RKO (cell line): ENCODE measurements around the gene ACBD4.

ENCODE experiments used
- DNase-seq: peaks from one replicate; pipeline ENCODE4 v3.0.0-alpha.2; 2016; ENCODE audit warnings: low spot score

Gene ACBD4

DNA sequence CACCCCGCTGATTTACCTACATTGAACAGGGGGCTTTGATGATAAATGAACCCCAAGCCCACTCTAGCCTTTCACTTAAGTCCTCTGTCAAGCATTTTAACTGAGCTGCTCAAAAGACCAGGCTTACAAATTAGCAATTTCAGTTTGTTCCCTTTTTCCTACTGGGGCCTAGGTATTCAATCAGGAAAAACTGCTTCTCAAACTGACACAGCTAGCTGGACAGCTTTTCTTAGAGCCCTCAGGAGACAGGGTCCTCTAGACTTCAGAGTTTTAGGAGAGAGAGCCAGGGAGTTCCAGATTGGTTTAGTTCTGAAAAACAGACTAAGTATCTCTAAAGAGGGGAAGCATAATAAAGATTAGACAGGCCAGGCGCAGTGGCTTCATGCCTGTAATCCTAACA lies 20.0 kb downstream of the ACBD4 start:
- DNase-seq = no peak

DNA sequence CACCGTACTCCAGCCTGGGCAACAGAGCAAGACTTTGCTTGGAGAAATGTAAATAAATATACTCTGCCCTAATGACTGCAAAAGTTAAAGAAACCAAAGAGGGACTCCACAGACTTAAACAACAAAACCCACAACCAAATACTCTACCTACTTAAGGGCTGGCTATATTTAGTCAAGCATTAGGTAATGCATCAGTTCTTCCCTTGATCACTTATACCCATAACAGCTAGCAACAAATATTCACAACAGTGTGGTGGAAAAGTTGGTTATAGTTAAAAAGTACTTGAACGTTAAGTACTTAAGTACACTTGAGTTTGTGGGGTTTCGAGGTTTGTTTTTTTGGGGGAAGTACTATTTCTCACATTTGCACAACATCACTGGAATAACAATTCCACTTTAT lies 20.8 kb downstream of the ACBD4 start:
- no peak for DNase-seq

DNA sequence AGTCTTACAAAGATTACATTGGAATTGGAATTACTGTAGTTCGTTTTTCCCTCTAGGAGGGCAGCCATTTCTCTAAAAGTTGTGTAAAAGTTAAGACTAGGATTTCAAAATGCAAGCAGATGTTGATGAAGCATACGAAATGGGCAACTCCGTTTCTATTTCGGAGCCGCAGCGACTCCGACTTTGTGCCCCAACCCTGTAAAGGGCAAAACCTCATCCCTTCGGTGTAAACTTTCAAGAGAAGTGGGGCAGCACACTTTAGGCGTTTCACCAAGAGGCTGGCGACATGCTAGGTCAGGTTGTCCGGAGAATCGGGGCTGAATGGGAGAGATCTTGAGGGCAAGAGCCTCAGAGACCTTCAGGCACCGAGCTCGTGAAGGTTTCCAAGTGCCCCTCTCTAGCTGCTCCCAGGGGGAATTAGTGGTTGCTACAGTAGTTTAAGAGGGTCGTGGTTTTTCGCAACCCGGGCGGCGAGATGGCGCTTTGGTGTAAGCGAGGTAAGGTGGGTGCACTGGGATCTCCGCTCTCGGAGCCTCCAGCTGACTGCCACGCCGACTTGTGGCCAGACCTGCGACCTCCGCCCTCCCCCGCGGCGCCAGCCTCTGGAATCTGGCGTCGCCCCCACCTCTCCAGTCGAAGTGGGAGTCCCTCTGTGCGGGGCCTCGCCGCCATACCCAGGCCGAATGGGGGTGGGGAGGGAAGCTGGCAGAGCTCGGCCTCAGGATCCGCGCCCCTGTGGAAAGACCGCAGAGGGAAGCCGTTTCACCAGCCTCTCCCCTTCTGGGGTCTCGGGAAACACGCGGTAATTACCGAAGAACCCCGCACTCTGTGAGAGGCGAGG lies 25.2 kb downstream of the ACBD4 start:
- DNase-seq = peak; percentile 62

DNA sequence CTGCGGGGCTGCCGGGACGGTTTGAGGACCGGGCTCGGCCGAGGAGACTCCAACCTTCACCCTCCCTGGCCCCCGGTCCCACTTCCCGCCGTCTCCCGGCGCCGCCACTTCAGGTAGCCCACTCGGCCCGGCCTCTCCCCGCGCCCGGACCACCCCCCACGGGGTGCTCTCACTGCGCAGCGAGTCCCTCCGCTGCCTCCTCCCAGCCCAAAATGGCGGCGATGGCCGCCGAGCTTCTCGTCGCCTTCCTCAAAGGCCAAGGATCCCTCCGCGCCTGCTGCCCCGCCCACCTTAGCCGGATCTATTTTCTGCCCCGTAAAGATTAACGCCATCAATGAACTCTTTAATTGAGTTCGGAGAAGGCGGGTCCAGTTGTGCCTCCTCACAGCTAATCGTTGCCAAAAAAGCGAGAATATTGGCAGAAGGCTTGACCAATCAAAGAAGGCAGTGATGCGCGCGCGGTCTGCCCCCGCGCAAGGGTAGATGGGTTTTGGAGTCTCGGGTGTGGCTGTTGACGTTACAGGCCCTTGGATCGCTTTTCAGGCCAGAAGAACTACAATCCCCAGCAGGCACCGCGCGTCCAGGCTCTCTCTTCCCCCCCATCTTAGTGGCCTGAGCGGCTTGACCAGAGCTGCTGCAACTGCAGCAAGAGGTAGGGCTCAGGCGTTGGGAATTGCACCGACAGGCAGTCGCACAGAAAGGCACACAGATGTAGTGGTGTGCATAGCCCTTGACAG lies 26.0 kb downstream of the ACBD4 start, which contains the start of gene HEXIM2:
Gene HEXIM2, plus strand, starts transcription at position 588 of the 737 bp plus-strand sequence. CDS start 919 bp downstream, outside the sequence.
- DNase-seq = peak; percentile 99

DNA sequence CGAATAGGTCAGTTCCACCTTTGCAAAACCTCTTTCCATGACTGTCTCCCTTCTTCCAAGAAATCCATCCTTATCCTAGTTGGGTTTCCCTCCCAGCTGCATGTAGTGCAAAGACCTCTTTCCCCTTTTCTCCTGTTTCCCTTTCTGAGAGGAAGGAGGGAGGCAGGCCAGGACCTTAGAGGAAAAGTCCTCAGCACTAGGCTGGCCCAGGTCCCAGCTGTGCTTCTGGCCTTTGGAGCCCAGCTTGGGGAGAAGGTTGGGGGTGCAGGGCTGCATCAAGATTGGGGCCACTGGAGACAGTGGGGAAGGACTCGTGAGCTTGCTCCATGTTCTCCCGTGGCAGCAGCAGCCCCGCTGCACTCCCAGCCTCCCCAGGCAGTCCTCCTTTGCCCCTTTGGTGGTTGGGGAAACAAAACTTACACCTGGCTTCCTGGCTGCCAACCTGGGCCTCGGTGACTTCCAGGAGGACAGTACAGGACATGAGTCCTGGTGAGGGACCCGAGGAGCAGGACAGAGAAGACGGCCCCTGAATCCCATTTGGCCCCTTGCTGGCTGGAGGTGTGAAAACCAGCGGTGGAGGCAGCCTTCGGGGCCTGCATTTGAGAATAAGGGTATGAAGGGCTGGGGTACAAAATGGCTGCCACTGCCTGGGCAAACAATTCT lies 26.7 kb downstream of the ACBD4 start:
- DNase-seq = no peak

DNA sequence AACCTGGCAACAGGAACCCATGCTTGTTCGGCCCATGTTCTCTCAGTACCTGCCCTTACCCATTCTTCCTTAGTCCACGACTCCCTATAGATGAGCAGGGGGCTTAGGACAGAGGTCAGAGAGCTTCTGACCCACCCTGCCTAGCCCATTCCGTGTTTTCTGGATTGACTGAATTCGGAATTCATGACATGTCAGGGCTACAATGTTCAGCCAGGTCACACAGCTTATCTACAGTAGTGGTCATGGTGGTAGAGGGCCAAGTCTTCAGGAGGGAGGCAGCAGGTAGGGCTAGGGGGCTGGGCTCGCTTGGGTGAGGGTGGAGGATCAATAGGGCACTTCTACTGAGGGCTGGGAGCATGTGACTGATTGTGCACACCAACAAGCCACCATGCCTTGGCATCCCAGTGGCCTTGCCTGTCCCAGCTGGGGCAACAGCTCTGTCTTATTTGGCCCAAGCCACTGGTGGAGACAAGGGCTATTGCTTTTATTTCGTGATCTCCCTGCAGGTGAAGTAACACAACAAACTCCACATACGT lies 29.3 kb downstream of the ACBD4 start:
- no peak for DNase-seq

DNA sequence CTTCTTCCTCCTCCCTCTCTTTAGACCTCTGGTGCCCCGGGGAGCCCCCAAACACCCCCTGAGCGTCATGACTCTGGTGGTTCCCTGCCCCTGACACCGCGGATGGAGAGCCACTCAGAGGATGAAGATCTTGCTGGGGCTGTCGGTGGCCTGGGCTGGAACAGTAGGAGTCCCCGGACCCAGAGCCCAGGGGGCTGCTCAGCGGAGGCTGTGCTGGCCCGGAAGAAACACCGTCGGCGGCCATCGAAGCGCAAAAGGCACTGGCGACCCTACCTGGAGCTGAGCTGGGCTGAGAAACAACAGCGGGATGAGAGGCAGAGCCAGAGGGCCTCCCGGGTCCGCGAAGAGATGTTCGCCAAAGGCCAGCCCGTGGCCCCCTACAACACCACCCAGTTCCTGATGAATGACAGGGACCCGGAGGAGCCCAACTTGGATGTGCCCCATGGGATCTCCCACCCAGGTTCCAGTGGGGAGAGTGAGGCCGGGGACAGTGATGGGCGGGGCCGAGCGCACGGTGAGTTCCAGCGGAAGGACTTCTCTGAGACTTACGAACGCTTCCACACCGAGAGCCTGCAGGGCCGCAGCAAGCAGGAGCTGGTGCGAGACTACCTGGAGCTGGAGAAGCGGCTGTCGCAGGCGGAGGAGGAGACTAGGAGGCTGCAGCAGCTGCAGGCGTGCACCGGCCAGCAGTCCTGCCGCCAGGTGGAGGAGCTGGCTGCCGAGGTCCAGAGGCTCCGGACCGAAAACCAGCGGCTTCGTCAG lies 33.7 kb downstream of the ACBD4 start:
- no peak for DNase-seq

DNA sequence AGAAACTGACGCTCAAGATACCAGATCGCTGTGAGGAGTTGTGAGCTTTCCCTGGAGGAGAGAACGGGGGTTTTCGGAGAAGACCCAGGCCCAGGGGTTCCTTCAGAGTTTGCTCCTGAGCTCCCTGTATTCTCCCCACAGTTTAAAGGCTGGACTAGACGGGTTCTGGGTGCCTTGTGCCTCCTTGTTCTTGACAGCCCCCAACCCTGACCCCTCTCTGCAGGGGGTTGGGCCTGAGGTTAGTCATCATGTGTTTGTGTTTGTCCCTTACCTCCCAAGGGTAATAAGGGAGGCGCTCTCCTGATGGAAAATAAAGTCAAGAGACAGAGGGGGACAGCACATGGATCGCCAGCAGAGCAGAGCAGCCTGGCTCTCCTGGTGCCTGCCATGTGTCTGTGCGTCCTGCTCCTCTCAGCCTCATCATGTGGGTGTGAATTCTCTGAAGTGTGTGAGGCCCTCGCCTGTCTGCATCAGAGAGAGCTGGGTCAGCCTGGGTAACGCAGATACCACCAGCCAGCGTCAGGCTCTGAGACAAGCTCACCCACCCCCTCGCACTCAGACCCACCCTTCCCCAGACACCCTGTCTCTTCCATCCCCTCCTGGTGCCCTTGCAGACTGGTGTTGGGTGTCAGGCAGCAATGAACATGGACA lies 34.9 kb downstream of the ACBD4 start:
- DNase-seq = no peak

DNA sequence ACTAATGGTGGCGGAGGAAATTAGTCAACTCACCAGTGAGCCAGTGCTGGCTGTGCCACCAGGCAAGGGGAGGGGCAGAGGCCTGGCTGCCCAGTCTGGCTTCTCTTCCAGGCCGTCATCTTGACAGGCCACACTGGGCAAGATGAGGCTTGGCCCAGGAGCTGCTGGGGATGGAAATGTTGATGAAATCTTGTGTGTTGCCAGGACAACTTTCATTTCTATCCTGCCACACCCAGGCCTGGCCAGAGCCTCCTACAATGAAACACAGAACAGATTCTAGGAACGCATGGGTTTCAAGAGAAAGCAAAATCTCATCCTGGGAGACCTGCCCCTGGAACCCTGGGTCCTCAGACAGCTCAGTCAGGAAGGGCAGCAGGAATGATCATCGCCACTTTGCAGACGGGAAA lies 35.4 kb downstream of the ACBD4 start:
- DNase-seq = no peak

DNA sequence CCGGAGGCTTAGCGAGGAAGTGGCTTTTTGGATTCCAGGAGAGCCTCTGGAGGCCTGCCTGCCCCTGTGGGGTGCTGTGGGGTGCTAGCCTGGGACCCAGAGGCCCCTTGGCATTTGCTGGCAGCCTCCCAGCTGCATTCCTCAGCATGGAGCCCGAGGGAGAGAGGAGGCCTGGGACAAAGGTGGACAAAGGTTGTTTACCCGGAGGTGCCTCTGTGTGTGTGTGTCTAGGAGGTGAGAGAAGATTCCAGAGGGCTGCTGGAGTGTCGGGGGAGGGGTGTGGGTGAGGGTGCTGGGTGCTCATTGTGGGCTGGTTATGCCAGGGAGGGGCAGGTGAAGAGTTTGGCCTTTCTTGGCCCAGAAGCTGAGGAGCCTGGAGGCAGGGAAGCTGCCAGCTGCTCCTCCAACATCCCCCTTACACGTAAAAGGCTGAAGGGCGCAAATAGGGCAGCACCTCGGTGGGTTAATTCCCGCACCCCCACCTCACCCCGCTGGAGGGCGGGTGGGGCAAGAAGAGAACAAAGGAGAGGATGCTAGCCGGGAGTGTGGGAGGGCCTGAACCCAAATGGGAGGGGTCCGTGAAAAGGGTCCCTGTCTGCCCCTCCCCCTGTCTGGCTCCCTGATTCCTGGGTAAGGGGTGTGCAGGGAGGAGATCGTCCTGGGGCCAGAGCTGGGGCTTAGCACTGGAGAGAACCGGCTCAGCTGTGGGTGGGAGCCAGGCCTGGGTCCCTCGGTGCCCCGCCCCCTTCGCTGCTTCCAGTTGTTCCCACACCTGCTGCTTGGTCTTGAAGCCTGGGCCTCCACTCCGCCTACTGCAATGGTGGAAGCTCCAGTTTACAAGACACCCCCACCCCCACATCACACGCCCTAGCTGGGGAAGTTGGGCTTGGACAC lies 36.1 kb downstream of the ACBD4 start:
- no peak for DNase-seq

DNA sequence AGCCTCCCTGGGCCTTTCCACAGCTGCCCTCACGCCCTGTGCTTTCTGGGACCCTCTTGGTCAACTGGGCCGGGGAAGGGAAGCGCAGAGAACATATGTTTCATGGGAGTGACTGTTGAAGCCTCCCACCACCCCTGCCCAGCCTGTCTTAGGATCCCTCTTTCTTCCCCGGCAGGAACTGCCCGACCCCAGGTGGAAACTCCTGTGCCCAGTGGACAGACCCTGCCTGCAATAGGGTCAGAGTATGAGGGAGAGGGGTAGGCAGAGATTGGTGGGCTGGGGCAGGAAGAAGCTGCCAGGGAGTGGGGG lies 36.7 kb downstream of the ACBD4 start:
- no peak for DNase-seq

DNA sequence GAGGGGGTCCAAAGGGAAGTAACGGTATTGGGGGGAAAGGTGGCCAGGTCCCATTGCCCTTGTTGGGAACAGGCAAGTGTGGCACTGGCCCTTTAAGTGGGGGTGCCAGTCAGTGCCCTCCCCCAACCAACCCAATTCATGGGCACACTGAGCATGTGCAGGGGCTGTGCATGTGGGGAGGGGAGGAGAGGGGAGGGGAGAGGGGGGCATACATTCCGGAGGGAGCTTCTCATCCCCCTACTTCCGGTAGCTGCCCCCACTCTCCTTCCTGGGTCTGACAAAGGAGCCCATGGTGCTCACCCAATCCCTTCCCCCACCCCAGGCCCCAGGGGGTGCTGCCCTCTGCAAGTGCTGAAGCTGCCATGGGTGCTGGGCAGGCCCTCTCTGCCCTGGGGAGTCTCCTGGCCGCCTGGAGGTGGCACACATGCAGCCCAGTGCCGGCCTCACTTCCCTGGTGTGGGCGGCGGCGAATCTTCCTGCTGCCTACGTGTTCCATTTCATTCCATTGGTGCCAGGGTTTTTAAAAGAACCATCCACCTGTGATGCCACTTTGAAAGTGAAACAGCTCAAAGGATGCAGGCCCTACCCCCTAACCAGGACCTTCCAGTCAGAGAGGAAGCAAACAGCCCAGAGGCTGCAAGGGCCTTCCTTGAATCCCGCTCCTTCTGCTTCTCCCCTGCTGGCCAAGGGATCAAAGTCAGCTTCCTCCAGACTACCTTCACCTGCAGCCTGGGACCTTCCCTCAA lies 37.2 kb downstream of the ACBD4 start:
- peak; percentile 88 for DNase-seq

DNA sequence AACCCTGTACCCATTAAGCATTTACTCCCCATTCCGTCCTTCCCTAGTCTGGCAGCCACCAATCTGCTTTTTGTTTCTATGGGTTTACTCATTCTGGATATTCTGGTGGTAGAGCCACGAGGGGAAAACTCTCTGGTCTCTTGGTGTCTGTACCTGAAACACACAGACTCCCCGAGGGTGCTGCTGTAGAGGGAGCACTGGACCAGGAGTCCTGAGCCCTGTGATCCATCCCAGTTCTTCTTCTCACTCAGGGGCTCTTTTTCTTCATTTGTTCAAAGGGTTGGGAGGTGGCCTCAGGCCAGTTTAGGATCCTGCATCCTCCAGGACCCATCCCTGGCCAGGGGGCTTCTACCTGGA lies 40.2 kb downstream of the ACBD4 start:
- no peak for DNase-seq

DNA sequence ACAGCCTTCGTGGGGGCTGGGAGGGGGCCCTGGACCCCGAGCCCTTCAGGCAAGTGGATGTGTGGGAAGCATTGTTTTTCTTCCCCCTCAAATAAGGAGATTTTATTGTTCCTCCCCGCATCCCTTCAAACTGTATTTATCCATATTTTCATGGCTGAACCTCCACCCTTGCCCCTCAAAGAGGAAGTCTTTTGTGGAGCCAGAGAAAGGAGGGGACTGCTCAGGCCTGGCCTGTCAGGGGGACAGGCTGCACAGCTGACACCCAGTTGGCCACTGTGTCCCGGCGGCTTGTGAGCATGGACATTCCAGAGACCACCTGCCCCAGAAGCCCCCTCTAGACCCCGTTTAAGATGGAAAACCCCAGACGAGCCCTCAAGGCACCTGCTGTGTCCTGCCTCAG lies 42.1 kb downstream of the ACBD4 start:
- DNase-seq = no peak

DNA sequence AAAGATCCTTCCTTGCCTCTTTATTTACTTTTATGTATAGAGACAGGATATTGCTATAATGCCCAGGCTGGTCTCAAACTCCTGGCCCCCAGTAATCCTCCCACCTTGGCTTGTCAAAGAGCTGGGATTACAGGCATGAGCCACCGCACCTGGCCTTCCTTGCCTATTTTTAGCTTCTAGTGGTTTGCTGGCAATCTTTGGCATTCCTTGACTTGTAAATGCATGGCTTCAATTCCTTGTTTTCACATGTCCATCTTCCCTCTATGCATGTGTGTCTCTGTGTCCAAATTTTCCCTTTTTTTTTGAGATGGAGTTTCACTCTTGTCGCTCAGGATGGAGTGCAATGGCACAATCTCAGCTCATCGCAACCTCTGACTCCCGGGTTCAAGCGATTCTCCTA lies 48.7 kb downstream of the ACBD4 start:
- no peak for DNase-seq

DNA sequence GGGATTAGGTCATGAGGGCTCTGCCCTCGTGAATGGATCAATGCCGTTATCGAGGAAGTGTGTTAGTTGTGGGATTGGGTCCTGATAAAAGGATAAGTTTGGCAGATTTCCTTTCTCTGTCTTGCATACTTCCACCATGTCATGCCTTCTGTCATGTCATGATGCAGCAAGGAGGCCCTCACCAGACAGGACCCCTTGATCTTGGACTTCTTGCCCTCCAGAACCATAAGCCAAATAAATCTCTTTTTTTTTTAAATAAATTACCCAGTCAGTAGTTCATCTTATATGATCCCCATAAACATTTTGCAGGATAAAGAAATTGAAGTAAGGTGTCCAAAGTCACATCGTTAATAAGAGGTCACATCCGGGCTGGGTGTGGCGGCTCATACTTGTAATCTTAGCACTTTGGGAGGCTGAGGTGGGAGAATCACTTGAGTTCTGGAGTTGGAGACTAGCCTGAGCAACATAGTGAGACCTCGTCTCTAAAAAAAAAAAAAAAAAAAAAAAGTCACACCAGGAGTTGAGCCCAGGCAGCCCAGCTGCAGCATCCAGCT lies 51.4 kb downstream of the ACBD4 start:
- no peak for DNase-seq

DNA sequence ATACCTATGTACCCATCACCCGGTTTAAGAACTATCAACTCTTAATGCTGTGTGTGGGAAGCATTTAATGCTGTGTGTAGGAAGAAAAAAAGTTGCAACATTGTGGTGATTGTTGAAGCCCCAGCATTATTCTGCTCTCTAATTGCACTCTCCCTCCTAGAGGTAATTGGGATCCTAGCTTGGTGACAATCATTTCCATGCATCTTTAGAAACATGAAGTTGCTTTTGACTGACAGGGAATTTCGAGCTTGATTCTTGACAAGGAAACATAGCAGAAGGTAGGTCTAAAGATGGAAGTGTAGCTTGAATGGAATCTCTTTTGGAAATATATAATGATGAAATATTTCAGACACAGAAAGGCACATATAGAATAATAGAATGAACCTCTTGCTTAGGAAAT lies 53.5 kb downstream of the ACBD4 start:
- DNase-seq = no peak

DNA sequence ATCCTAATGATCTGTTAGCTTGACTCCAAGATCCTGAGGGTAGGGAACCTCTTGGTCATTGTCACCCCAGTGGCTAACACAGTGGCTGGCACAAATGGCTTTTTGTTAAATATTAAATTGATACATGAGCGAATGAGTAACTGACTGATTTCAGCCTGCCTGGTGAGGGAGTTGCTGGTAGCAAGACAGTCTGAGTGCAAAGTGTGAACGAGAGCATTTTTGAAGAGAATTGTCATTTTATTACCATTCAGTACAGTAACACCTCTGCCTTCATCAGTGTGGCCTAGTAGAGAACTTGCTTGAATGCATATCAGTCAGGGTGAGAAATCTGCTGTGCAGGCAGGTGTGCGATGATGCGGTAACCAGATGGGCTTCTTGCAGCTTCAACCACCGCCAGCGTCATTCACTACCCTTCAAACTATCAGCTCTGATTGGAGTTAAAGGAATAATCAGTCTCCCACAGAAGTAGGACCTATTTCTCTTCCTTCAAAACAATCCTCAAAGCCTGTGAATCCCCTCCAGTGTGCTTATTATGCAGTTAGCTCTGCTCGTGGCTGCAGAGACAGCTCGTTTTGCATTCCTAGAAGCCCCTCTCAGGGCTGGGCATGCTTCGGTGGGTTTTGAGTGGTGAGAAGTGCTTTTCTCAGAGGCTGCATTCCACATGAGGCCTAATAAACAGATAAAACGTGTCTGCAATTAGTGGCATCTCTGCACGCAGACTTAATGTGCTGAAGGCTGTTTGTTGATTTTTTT lies 55.2 kb downstream of the ACBD4 start:
- no peak for DNase-seq
